Astrocyte of the cerebellum (primary cell): ENCODE results near the gene ASCC3.

Experiments
- DNase-seq: peaks from one replicate; pipeline ENCODE4 v3.0.0-alpha.2; 2011; ENCODE audit warnings: low read depth
- H3K4me3 ChIP-seq: 2 replicates; pipeline ENCODE4 v1.5.1; 2011; ENCODE audit warnings: mild to moderate bottlenecking, low read depth, low read length, moderate library complexity
- CTCF ChIP-seq: IDR thresholded peaks from 2 replicates; pipeline ENCODE4 v1.5.1; 2012; ENCODE audit warnings: low read length, low read depth, moderate library complexity, mild to moderate bottlenecking; ENCODE audit errors: missing control alignments
- in situ Hi-C: cut with HindIII; loops from 2 replicates; pipeline ENCODE4 v1.10.0; 2017; ENCODE audit warnings: low sequenced_read_pairs

ASCC3 gene

DNA sequence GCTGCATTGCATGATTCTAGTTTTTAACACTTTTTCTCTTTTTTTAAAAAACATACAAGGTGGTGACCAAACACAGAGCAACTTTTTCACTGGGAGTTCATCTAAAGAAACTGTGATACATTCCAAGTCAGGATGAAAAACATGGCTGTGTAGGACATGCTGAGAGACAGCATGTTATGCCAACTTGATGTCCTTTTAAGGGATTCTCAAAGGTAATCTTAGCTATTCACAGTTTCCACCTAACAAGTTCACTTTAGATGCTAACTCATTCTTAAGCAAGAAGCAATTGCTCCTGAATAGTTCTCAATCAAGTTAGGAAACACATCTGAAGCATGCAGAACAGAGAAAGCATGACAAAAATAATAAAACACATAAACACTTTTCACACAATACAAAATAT, 3.3 kb downstream of the ASCC3 start:
- no peak overlapping the region for H3K4me3 ChIP-seq
- no peak for DNase-seq
- no peak for TF ChIP-seq CTCF
- in situ Hi-C loops: no loop called here

DNA sequence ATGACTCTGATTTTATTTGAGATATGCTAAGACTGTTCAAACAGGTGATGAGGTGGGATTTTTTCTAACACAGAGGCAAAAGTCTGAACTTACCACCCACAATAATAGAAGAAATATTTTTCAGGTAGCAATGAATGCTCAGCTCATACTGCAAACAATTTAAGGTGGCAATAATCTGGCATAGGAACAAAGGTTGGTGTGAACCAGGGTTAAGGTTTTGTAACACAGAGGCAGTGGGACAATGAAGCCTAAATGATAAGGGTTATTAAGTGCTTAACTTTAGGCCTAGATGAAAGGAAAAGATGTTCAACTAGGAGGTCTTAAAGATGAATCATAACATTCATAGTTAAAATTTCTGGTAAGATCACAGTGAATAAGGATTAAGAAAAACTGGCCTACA, 4.9 kb downstream of the ASCC3 start:
- no peak for DNase-seq
- in situ Hi-C loops: no loop called here
- TF ChIP-seq CTCF: no peak
- no peak overlapping the region for H3K4me3 ChIP-seq

DNA sequence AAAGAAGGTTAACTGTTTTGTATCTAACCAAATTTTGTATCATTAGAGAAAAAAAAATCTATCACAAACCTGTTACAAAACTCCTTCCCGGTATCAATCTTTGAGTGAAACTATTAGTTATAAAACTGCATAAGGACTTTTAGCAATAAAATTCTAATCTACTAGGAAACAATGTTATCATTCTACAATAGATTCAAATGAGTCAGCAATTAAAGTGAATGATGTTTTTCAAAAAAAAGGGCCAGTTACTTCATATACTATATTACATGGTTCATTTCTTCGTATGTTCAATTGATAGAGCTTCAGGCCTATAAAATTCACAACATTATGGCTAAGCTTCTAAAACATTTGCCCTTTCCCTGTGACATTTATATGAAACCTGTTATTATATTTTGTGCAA, 15.6 kb downstream of the ASCC3 start:
- H3K4me3 ChIP-seq: no peak overlapping the region
- TF ChIP-seq CTCF: no peak
- no peak for DNase-seq
- in situ Hi-C loops: no loop called here

- in situ Hi-C loops: no loop called here
- no peak for TF ChIP-seq CTCF
- no peak for DNase-seq
Measured at GRCh38 chr6:100862063-100862462, 19.1 kb downstream of the ASCC3 start.

GRCh38 chr6:100856146-100856545, 25.0 kb downstream of the ASCC3 start:
- in situ Hi-C loops: no loop called here
- DNase-seq: no peak
- TF ChIP-seq CTCF: no peak

More at GRCh38 chr6:100862063-100862462, 19.1 kb downstream of the ASCC3 start:
- no peak overlapping the region for H3K4me3 ChIP-seq

DNA sequence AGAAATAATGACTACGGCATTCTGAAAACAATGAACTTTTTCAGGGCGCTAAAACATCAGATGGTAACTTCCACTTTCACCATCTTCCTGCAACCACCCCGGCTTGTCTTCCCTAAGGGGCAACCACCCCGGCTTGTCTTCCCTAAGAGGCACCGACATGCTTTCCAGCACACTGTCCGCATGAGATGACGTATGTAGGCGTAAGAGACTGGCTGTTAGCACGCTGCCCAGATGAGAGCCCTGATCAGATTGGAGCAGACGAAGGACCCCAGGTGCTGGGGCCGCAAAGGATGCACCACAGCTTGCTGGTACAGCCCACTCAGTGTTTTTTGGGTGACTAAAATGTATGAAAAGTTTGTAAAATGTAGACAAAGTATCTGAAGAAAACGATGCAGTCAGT, 29.3 kb downstream of the ASCC3 start:
- in situ Hi-C loops: no loop called here
- no peak overlapping the region for H3K4me3 ChIP-seq
- DNase-seq: no peak
- TF ChIP-seq CTCF: no peak

More at GRCh38 chr6:100856146-100856545, 25.0 kb downstream of the ASCC3 start:
- no peak overlapping the region for H3K4me3 ChIP-seq

GRCh38 chr6:100850174-100850573, 31.0 kb downstream of the ASCC3 start:
- in situ Hi-C loops: no loop called here
- no peak for DNase-seq
- H3K4me3 ChIP-seq: no peak overlapping the region
- no peak for TF ChIP-seq CTCF
